HepG2 (cell line): ENCODE results near the gene ZFP1. TPM values are rescaled to one million over a fixed set of nuclear protein-coding genes. Genes with fewer than 3 reads are reported as not detected.

Experiments used
- ATAC-seq: fragments of 200-7000 bp; cut with Tn5 transposase; 3 replicates; pipeline ENCODE4 v1.9.1; 2020; ENCODE audit warnings: mild to moderate bottlenecking, moderate library complexity
- BruUV-seq: library from RNA; stranded (reverse); fragments of 400-500 nt; replicated peaks from 2 replicates; lab custom pipeline; 2021; lab: Mats Ljungman, UMichigan
- CTCF ChIA-PET: fragments of 300-600 bp; formaldehyde crosslinking; extraction: SDS; loops from one replicate; lab custom pipeline; 2021; ENCODE audit warnings: low total read pairs, inconsistent platforms, low intra/inter-chr PET ratio; lab: Yijun Ruan, JAX
- POLR2A ChIA-PET: fragments of 350-600 bp; sonication (Branson Sonifier 250); formaldehyde crosslinking; loops from one replicate; lab custom pipeline; 2020; ENCODE audit warnings: antibody characterized with exemption, inconsistent platforms; lab: Yijun Ruan, JAX
- DNase-seq: peaks from one replicate; pipeline ENCODE4 v3.0.0-alpha.2; 2015; ENCODE audit warnings: low spot score
- FAIRE-seq: peaks from 3 replicates; lab custom pipeline; 2011; peaks lifted over from hg19 to GRCh38; lab: Jason Lieb, UNC
- H2AFZ ChIP-seq: one replicate; pipeline ENCODE4 v1.6.1; 2011; ENCODE audit warnings: low read length, inconsistent platforms
- H3K27ac ChIP-seq: fragments of 300-600 bp; 3 replicates; pipeline ENCODE4 v1.8.0; 2011; ENCODE audit warnings: mixed run types, mild to moderate bottlenecking, mixed read lengths, low read length, inconsistent platforms; ENCODE audit not compliant: insufficient read depth; ENCODE audit errors: extremely low read length
- H3K27me3 ChIP-seq, 2 experiments: fragments of 200-600 bp in 1 of 2; 2 replicates in 1 of 2; 3 replicates in 1 of 2; pipeline versions ENCODE4 v1.6.0 to v1.8.0; 2011; ENCODE audit warnings: low read length in 2 of 2, mild to moderate bottlenecking in 2 of 2, moderate library complexity in 2 of 2, inconsistent platforms in 1 of 2; ENCODE audit not compliant: insufficient read depth in 2 of 2, control insufficient read depth in 1 of 2
- H3K36me3 ChIP-seq, 2 experiments: fragments of 200-600 bp in 1 of 2; replicated peaks in 1 of 2; 2 replicates in 1 of 2; 3 replicates in 1 of 2; pipeline versions ENCODE4 v1.5.1 to v1.8.0; 2011; ENCODE audit warnings: low read length in 2 of 2, inconsistent platforms in 1 of 2; ENCODE audit not compliant: insufficient read depth in 2 of 2, control insufficient read depth in 1 of 2
- H3K4me1 ChIP-seq: 2 replicates; pipeline ENCODE4 v1.5.1; 2012; ENCODE audit warnings: low read length, inconsistent platforms; ENCODE audit not compliant: insufficient read depth
- H3K4me2 ChIP-seq: 2 replicates; pipeline ENCODE4 v1.6.0; 2011; ENCODE audit warnings: low read depth, low read length, inconsistent platforms
- H3K4me3 ChIP-seq, 3 experiments: fragments of 200-600 bp in 1 of 3; sonication (generic), shearing (Covaris generic) in 1 of 3; replicated peaks in 1 of 3; 2 replicates each; pipeline ENCODE4 v1.5.1; 2011 to 2016; ENCODE audit warnings: low read length in 3 of 3, inconsistent platforms in 2 of 3, low read depth in 2 of 3, mild to moderate bottlenecking in 2 of 3, control low read depth in 1 of 3, mixed read lengths in 1 of 3; ENCODE audit not compliant: insufficient read depth in 1 of 3
- H3K79me2 ChIP-seq: one replicate; pipeline ENCODE4 v1.6.1; 2011; ENCODE audit warnings: low read length, inconsistent platforms; ENCODE audit not compliant: insufficient read depth
- H3K9ac ChIP-seq: 2 replicates; pipeline ENCODE4 v1.6.0; 2011; ENCODE audit warnings: mild to moderate bottlenecking, low read depth, low read length, inconsistent platforms; ENCODE audit not compliant: insufficient read depth
- H3K9me3 ChIP-seq: 2 replicates; pipeline ENCODE4 v1.5.1; 2012; ENCODE audit warnings: mild to moderate bottlenecking, low read length
- H4K20me1 ChIP-seq: 2 replicates; pipeline ENCODE4 v1.6.0; 2011; ENCODE audit warnings: inconsistent platforms, mild to moderate bottlenecking, low read length, moderate library complexity; ENCODE audit not compliant: insufficient read depth
- BHLHE40 ChIP-seq: IDR thresholded peaks from 2 replicates; pipeline ENCODE4 v1.6.1; 2011; ENCODE audit warnings: low read length, improper control_type of control experiment
- DDIT3 ChIP-seq: sonication (generic); formaldehyde crosslinking; IDR thresholded peaks from 2 replicates; pipeline ENCODE4 v1.4.0; 2020; ENCODE audit warnings: mild to moderate bottlenecking, missing genetic modification reagents
- JARID2 ChIP-seq: sonication (generic); formaldehyde crosslinking; IDR thresholded peaks from 2 replicates; pipeline ENCODE4 v1.8.1; 2023; ENCODE audit warnings: missing genetic modification reagents, inconsistent platforms; ENCODE audit not compliant: insufficient replicate concordance
- MAFF ChIP-seq: IDR thresholded peaks from 2 replicates; pipeline ENCODE4 v1.6.1; 2011; ENCODE audit warnings: low read depth, low read length, improper control_type of control experiment
- MAFK ChIP-seq, 2 experiments: IDR thresholded peaks in 1 of 2; conservative IDR thresholded peaks in 1 of 2; 2 replicates each; pipeline ENCODE4 v1.6.1; 2011; ENCODE audit warnings: improper control_type of control experiment in 2 of 2, low read length in 2 of 2
- PAF1 ChIP-seq: IDR thresholded peaks from 2 replicates; pipeline ENCODE4 v1.6.1; 2016; ENCODE audit warnings: missing genetic modification reagents, missing compliant biosample characterization
- PREB ChIP-seq: sonication (generic); formaldehyde crosslinking; IDR thresholded peaks from 2 replicates; pipeline ENCODE4 v1.4.0; 2020; ENCODE audit warnings: missing genetic modification reagents
- TBX2 ChIP-seq: sonication (generic); formaldehyde crosslinking; IDR thresholded peaks from 2 replicates; pipeline ENCODE4 v1.5.0; 2020; ENCODE audit warnings: missing genetic modification reagents, mild to moderate bottlenecking, borderline replicate concordance
- ZC3H13 ChIP-seq: sonication (generic); formaldehyde crosslinking; IDR thresholded peaks from 2 replicates; pipeline ENCODE4 v1.8.1; 2023; ENCODE audit warnings: mild to moderate bottlenecking, missing genetic modification reagents, moderate library complexity
- ZNF274 ChIP-seq: sonication (generic); formaldehyde crosslinking; IDR thresholded peaks from 2 replicates; pipeline ENCODE4 v1.5.1; 2020; ENCODE audit warnings: mild to moderate bottlenecking, missing genetic modification reagents
- ZNF552 ChIP-seq: sonication (generic); formaldehyde crosslinking; IDR thresholded peaks from 2 replicates; pipeline ENCODE4 v1.9.0; 2022; ENCODE audit warnings: missing genetic modification reagents, mild to moderate bottlenecking, borderline replicate concordance
- ZNF768 ChIP-seq: sonication (generic); formaldehyde crosslinking; IDR thresholded peaks from 2 replicates; pipeline ENCODE4 v1.4.0; 2020; ENCODE audit warnings: missing genetic modification reagents
- WGBS: methylation state at CpG from one replicate; pipeline ENCODE4 v1.1.6; 2017; ENCODE audit warnings: low lambda C conversion rate; 5-methylcytosine and 5-hydroxymethylcytosine counted together
- in situ Hi-C: cut with HindIII; loops from 2 replicates; pipeline ENCODE4 v1.10.0; 2017; ENCODE audit warnings: low pct_unique_long_range_greater_than_20kb; ENCODE audit not compliant: extremely low pct_ligation_motif_present
- intact Hi-C: fragments of 100-400 bp; cut with micrococcal nuclease; formaldehyde crosslinking; loops from one replicate; pipeline ENCODE4 v1.10.0; 2022; ENCODE audit not compliant: unreplicated experiment
- polyA plus RNA-seq, 8 experiments: library from polyadenylated mRNA; depleted of rRNA in 3 of 8; stranded (reverse) in 7 of 8; unstranded in 1 of 8; fragments of >200 nt; fragmentation: Illumina TruSeq in 4 of 8; extraction: Trizol in 4 of 8; gene quantifications; 2 replicates each; pipeline versions ENCODE4 v1.2.1 to v1.2.3, GENCODE V29; 2011 to 2016; ENCODE audit warnings: low read depth in 4 of 8, missing spikeins in 1 of 8, mixed read lengths in 1 of 8; ENCODE audit not compliant: insufficient read depth in 1 of 8
- total RNA-seq, 5 experiments: library from RNA; depleted of rRNA; stranded (reverse); fragments of >200 nt; fragmentation: Illumina TruSeq; extraction: Trizol; gene quantifications; 2 replicates each; pipeline ENCODE4 v1.2.3, GENCODE V29; 2016; ENCODE audit warnings: low read depth in 1 of 5

ZFP1 gene
- total and polyA plus RNA-seq, 2 of the 13 experiments (the other 11 are each of a cell fraction or from before 2014, with no cell fraction given) = 8.3 to 14.0 TPM

- Histone ChIP-seq H3K9me3 (peaks cover 74% of the 10 kb centered on the region), H3K79me2 (no peaks in the 10 kb centered on the region), H3K4me2 (no peak overlapping the region), H3K9ac (no peak overlapping the region), H2AFZ (no peak overlapping the region), H3K27ac (no peak overlapping the region)
- no peak for ATAC-seq
- 95% methylated on average over 10 of the region's 10 CpGs for WGBS
- TF ChIP-seq BHLHE40 (no peak), PAF1 (CRISPR knock-in tag) (no peak), ZNF552 (no peak), ZNF274 (peak; percentile 100), TBX2 (no peak)
- TF ChIP-seq, all 625 proteins: peak for 1
- H4K20me1 ChIP-seq = no peaks in the 10 kb centered on the region
- DNase-seq = no peak
- no peaks in the 10 kb centered on the region for H3K27me3 ChIP-seq
- BruUV-seq = TSS peak; percentile 35
- in situ Hi-C loops (no loop called here), intact Hi-C loops (no loop called here)
- ChIA-PET POLR2A (no interaction called here), CTCF (no interaction called here)
- no peak overlapping the region for H3K4me3 ChIP-seq
- no peaks in the 10 kb centered on the region for H3K4me1 ChIP-seq
- FAIRE-seq = no peak
- peaks cover 30 to 65% of the 10 kb centered on the region in 2 experiments for H3K36me3 ChIP-seq
These were observed 21.6 kb downstream of the ZFP1 start for GRCh38 chr16:75169899-75170405.

GRCh38 chr16:75172578-75172977 lies 24.3 kb downstream of the ZFP1 start:
- Histone ChIP-seq H3K36me3 (peaks cover 20 to 42% of the 10 kb centered on the region in 2 experiments), H3K9ac (no peak overlapping the region), H4K20me1 (no peaks in the 10 kb centered on the region), H3K9me3 (peaks cover 84% of the 10 kb centered on the region), H3K79me2 (no peaks in the 10 kb centered on the region), H3K4me3 (no peak overlapping the region), H2AFZ (no peak overlapping the region), H3K4me2 (no peak overlapping the region), H3K27ac (no peak overlapping the region), H3K4me1 (no peaks in the 10 kb centered on the region), H3K27me3 (no peaks in the 10 kb centered on the region)
- no peak for FAIRE-seq
- ChIA-PET POLR2A (no interaction called here), CTCF (no interaction called here)
- BruUV-seq = no TSS peak
- TF ChIP-seq JARID2 (CRISPR knock-in tag) = no peak
- no peak for TF ChIP-seq DDIT3 (CRISPR knock-in tag)
- peak; percentile 71 for TF ChIP-seq MAFF
- TF ChIP-seq MAFK (conservative IDR thresholded peaks at IDR 0.05 in 1 of 2, IDR thresholded peaks at IDR 0.05 in 1 of 2; ENCODE audit: low read length in 2 of 2) = peak; percentile 84 to 88
- TF ChIP-seq ZC3H13 = peak; percentile 24; the same call in 1 of the 2 replicates
- TF ChIP-seq PREB (CRISPR knock-in tag) = no peak
- TF ChIP-seq ZNF768 (CRISPR knock-in tag) = no peak
- WGBS = 95% methylated on average over 4 of the region's 4 CpGs
- ATAC-seq = no peak
- intact Hi-C loops = no loop called here
- in situ Hi-C loops = no loop called here
- no peak for DNase-seq
